Neutrophil (primary cell): ENCODE data around the gene RPL36.

ENCODE experiments used
- H3K27ac ChIP-seq: fragments of 200-600 bp; sonication (generic); 2 replicates; pipeline ENCODE4 v1.5.1; 2016; ENCODE audit warnings: mild to moderate bottlenecking, moderate library complexity
- H3K27me3 ChIP-seq: fragments of 200-600 bp; sonication (generic); 2 replicates; pipeline ENCODE4 v1.6.0; 2016; ENCODE audit warnings: mild to moderate bottlenecking
- H3K36me3 ChIP-seq: fragments of 200-600 bp; sonication (generic); 2 replicates; pipeline ENCODE4 v1.5.1; 2017
- H3K4me1 ChIP-seq, 2 experiments: fragments of 200-600 bp in 1 of 2; sonication (generic) in 1 of 2; 1 replicate in 1 of 2; 2 replicates in 1 of 2; pipeline versions ENCODE4 v1.5.1 to v1.6.1; 2013 to 2016; ENCODE audit warnings: low read depth in 1 of 2, low read length in 1 of 2, mild to moderate bottlenecking in 1 of 2, moderate library complexity in 1 of 2; ENCODE audit not compliant: control insufficient read depth in 1 of 2, insufficient read depth in 1 of 2
- H3K4me3 ChIP-seq, 2 experiments: fragments of 200-600 bp in 1 of 2; sonication (generic) in 1 of 2; 1 replicate in 1 of 2; 2 replicates in 1 of 2; pipeline ENCODE4 v1.5.1; 2013 to 2016; ENCODE audit warnings: low read depth in 1 of 2, low read length in 1 of 2, mild to moderate bottlenecking in 1 of 2, moderate library complexity in 1 of 2
- H3K9me3 ChIP-seq: fragments of 200-600 bp; sonication (generic); 2 replicates; pipeline ENCODE4 v1.5.1; 2016
- CTCF ChIP-seq: fragments of 200-600 bp; sonication (generic); IDR thresholded peaks from 2 replicates; pipeline ENCODE4 v1.5.1; 2016; ENCODE audit warnings: antibody characterized with exemption

Gene RPL36

GRCh38 chr19:5655412-5655811 is 34.7 kb upstream of the RPL36 start:
- H3K4me3 ChIP-seq = no peak overlapping the region
- no peaks in the 10 kb centered on the region for H3K27me3 ChIP-seq
- H3K4me1 ChIP-seq = no peaks in the 10 kb centered on the region
- H3K36me3 ChIP-seq = peaks cover 97% of the 10 kb centered on the region
- H3K27ac ChIP-seq = no peak overlapping the region
- no peaks in the 10 kb centered on the region for H3K9me3 ChIP-seq
- TF ChIP-seq CTCF = no peak

- no peaks in the 10 kb centered on the region for H3K27me3 ChIP-seq
- no peaks in the 10 kb centered on the region for H3K9me3 ChIP-seq
- no peak overlapping the region for H3K4me3 ChIP-seq
- H3K4me1 ChIP-seq = no peaks in the 10 kb centered on the region
- no peak for TF ChIP-seq CTCF
- H3K36me3 ChIP-seq = peaks cover 95% of the 10 kb centered on the region
- H3K27ac ChIP-seq = no peak overlapping the region
These were observed 28.6 kb upstream of the RPL36 start for GRCh38 chr19:5661483-5661882.

- Histone ChIP-seq H3K27ac (no peak overlapping the region), H3K4me1 (no peaks in the 10 kb centered on the region), H3K4me3 (no peak overlapping the region), H3K9me3 (no peaks in the 10 kb centered on the region), H3K27me3 (no peaks in the 10 kb centered on the region), H3K36me3 (peaks cover 93% of the 10 kb centered on the region)
- TF ChIP-seq CTCF = no peak
These were observed 26.2 kb upstream of the RPL36 start for GRCh38 chr19:5663904-5664303.

- peaks cover 93% of the 10 kb centered on the region for H3K36me3 ChIP-seq
- peaks cover 4% of the 10 kb centered on the region in 2 experiments for H3K4me1 ChIP-seq
- H3K9me3 ChIP-seq = no peaks in the 10 kb centered on the region
- no peak overlapping the region for H3K27ac ChIP-seq
- TF ChIP-seq CTCF = no peak
- no peak overlapping the region for H3K4me3 ChIP-seq
- no peaks in the 10 kb centered on the region for H3K27me3 ChIP-seq
These were observed 25.6 kb upstream of the RPL36 start for GRCh38 chr19:5664515-5664914.

DNA sequence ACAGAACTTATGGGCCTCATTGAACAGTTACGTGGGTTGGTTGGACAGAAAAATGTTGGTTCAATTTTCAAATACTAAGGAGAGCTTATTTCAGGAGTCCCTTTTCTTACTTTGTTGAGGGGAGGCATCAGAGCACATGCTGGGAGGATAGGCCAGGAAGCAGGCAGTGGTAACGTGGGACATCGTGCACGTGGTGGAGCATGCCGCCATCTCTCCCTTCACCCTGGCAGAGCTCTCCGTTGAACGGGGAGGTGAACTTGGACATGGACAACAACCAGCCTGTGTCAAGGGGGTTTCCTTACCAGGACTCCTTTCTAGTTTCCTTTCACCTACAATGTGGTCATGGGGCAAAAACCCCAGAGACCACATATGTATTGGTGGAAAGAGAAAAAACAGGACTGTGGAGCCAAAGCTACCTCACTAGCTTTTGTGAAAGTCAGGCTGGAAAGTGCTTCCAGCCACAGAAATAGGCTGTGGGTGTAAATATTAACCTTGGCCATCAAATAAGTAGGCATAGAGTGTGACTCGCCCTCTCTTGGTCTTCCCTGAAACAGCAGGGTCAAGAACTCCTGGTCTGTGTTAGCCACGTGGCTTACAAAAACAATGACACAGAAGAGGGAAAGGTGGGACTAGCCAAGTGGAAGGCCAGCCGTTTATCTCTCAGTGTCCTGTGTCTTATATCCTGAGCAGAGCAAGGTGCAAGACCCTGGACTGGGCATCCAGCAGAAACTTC is 24.1 kb upstream of the RPL36 start:
- no peak overlapping the region for H3K27ac ChIP-seq
- TF ChIP-seq CTCF = no peak
- H3K9me3 ChIP-seq = no peaks in the 10 kb centered on the region
- H3K36me3 ChIP-seq = peaks cover 93% of the 10 kb centered on the region
- no peaks in the 10 kb centered on the region for H3K27me3 ChIP-seq
- H3K4me3 ChIP-seq = no peak overlapping the region
- peaks cover 5 to 8% of the 10 kb centered on the region in 2 experiments for H3K4me1 ChIP-seq
